Myocyte (in vitro differentiated cells): ENCODE results near the gene ASTN2. TPM values are rescaled to one million over a fixed set of nuclear protein-coding genes. Genes with fewer than 3 reads are reported as not detected.

Experiments used
- DNase-seq: peaks from one replicate; pipeline ENCODE4 v3.0.0-alpha.2; 2012; ENCODE audit warnings: low read depth
- total RNA-seq: library from RNA; depleted of rRNA; stranded (reverse); fragments of >200 nt; gene quantifications from 2 replicates; pipeline ENCODE4 v1.2.3, GENCODE V29; 2014

Gene ASTN2
- total RNA-seq, 1 donor from 2014 or later: 25.3 TPM

- DNase-seq: no peak
Measured at GRCh38 chr9:117368684-117369230, 46.1 kb downstream of the ASTN2 start.

- DNase-seq: no peak
Measured at GRCh38 chr9:117365438-117365837, 49.4 kb downstream of the ASTN2 start.

- DNase-seq: no peak
Measured at GRCh38 chr9:117363006-117363405, 51.9 kb downstream of the ASTN2 start.

DNA sequence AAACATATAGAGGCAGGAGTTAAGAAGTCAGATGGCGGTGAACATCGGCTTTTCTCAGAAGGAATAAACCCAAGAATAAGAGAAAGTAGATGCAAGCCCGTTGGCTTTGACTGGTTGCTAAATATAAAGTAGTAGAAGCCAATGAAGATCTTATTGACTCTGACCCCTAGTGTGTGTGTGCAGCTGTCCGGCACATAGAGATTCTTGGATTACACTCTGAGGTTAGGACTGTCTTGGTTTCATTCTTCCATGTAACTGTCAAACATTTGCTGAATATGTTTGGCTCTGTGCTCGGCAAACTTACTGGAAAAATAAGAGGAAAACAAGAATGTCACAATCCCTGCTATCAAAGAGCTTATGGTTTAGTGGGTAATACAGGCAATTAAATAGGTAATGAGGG lies 54.9 kb downstream of the ASTN2 start:
- DNase-seq: peak; percentile 77

- no peak for DNase-seq
Measured at GRCh38 chr9:117355542-117355941, 59.3 kb downstream of the ASTN2 start.

DNA sequence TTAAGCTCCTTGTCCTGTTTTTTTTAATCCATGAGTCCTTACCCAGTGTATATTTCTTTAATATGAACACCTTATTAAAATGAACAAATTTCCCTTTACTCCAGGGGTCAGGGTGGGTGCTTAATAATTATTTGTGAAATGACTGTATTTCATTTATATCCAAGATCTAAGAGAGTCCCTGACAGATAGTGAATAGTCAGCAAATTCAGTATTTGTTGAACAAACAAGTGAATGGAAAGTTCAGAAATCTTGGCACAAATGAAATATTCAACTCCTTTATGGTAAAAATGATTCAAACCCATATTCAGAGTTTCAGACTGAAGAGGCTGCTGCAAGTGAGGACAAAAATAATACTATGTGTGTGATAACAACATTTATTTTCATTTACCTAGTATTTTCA lies 59.9 kb downstream of the ASTN2 start:
- no peak for DNase-seq

GRCh38 chr9:117354244-117354847 lies 60.5 kb downstream of the ASTN2 start:
- DNase-seq: no peak

- DNase-seq: no peak
Measured at GRCh38 chr9:117344892-117345660, 69.8 kb downstream of the ASTN2 start.

DNA sequence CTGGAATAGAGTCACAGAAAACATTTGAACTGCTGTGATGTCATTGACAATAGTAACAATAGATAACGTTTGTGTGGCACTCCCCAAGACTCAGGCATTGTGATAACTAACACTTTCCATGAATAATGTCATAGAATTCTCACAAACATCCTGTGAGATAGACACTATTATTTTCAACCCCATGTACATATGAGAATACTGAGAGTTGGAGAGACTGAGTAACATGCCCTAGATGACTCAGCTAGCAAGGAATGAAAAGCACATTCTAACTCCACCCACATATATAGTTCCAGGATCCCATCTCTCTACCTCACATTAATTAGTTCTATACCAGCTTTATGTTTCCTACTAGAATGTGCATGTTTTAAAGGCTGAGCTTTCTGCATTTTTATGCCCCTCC lies 71.4 kb downstream of the ASTN2 start:
- DNase-seq: no peak

DNA sequence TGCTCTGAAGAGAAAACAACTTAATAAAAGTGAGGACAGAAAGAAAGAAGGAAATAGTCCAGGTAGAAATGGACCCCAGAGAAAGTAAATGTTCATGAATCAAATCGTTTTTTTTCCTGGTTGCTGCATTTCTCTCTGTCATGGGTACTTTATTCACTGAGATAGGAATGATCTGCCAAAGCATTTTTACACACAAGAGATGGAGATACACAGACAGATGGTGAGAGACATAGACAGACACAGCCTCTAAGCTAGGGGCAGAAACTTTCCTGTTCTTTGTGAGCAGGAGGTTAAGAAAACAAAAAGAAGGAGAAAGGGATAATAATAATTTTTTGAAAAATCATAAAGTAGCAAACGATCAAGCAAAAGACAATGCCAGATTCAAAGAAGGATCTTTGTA lies 73.7 kb downstream of the ASTN2 start:
- DNase-seq: no peak

DNA sequence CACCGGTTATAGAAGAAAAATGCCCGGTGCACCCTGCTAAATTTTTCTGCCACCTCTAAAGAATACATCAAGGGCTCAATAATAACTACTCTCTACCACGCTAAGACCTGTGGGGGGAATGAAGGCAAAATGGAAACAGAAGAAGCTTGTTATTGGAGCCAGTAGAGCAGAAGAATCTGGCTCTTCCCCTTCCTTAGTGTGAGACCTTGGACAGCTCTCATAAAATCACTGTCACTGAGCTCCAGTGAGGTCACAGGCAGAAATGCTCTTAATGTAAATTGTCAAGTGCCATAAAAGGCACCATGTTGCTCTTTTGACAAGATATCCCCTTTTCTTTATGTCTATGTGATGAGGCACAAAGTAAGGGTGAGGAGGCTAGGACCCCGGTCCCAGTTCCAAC lies 74.4 kb downstream of the ASTN2 start:
- DNase-seq: peak; percentile 16

DNA sequence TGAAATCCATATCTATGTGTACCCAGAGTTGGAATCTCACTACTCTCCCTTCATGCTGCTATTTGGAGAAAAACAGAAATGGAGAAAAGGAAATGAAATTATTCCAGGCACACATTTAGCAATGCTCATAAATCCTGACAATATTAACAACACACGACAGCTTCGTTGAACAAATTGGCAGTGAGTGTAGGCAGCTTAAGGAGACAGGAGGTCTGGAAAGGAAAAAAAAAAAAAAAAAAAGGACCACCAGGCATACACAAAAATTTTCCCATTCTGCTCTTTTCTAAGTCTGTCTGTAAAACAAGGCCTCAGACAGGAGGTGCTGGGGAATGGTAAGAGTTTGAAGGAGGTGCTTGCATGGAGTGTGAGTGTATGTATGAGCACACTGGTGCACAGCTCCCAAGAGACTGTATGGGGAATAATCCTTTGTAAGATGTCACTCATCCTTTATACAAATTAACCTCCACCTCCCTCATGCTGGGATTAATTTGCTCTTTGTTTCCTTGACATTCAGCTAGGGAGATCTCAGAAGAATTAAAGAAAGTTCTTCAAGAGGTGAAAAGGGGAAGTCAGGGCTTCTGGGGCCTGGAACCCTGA lies 78.9 kb downstream of the ASTN2 start:
- DNase-seq: no peak

GRCh38 chr9:117334101-117334500 lies 80.8 kb downstream of the ASTN2 start:
- DNase-seq: peak; percentile 30

- peak; percentile 9 for DNase-seq
Measured at GRCh38 chr9:117325831-117326230, 89.0 kb downstream of the ASTN2 start.

- no peak for DNase-seq
Measured at GRCh38 chr9:117325110-117325731, 89.6 kb downstream of the ASTN2 start.

DNA sequence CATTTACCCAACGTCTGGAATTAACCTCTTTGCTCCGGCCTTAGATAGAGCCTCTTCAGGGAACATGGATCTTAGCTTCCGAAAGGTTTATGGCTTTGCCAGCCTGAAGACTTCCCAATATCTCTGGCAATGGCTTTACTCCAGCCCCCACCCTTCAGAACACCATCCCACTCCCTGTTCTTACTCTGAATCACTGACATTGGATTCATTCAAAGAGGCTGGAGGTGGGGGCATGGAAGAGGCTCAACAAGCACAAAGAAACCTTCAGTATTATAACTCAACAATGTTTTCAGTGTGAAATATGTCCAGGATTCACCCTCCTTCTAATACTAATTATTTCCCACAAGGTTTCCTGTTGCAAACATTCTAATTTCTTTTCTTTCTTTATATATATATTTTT lies 91.5 kb downstream of the ASTN2 start:
- DNase-seq: no peak

GRCh38 chr9:117317192-117317591 lies 97.7 kb downstream of the ASTN2 start:
- DNase-seq: no peak

DNA sequence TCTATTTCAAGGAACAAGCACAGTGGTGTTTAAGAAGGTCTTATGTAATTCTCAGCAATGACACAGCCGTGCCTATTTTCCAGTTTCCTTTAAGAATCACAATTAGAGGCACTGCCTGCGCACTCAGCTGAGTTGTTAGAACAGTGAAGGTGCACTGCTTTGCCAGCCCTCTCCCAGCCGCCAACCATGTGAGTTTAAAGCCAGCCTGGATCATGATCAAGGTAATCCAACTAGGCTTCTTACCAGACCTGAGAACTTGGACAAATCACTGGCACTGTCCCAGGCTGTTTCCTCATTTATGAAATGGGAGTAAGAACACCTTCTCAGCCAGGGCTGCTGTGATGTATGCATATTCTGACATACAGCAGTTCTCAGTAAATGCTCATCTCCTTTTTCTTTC lies 99.6 kb downstream of the ASTN2 start:
- DNase-seq: no peak

DNA sequence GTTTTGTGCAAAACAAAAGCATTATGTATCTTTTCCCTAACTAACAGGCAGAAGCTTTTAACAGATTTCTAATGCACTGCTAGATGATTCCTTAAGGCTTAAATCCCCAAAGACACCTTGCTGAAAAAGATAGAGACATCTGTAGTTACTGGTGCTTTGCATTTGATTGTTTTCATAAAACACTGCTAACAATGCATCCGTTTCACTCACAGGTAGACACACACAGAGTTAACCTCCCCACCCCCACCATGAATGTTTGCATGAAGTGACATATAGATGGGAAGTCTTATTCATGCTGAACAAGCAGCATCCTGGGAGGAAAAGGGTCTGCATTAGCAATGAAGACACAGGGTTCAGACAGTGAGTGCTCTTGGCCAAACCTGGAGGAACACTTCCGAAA lies 100.9 kb downstream of the ASTN2 start:
- no peak for DNase-seq

DNA sequence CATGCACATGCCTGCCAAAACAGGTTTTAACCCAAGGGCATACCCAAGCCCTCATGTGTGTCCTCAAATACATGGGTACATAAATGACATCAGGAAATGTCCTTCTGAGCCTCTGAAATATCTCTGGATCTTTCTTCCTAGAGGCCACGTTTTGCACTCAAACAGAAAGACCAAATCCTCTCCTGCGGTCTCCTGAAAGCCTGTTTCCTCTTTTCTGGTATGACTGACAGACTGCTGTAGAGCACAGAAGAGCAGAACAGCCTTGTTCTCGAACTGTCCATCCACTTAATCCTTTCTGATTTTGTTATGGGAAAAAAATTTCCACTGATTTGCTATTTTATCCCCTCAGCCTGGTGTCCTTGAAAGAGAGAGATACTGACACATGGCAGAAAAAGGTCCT lies 107.2 kb downstream of the ASTN2 start:
- DNase-seq: no peak

DNA sequence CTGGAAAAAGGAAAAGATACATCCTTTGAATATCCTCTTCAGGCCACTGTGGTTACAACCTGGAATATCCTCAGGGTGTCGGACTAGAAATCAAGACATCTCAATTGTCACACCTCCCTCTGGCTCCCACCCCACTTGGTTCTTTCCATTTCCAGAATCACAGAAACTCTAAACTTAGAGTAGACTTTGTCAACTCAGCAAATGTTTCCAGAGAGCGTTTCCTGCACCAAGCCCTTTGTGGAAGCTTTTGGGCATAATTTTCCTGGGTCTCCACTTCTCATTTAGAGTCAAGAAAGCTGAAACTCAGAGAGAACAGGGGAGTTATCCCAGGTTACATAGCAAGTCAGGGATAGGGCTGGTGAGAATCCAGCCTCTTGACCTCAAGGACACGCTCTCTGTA lies 108.8 kb downstream of the ASTN2 start:
- no peak for DNase-seq

DNA sequence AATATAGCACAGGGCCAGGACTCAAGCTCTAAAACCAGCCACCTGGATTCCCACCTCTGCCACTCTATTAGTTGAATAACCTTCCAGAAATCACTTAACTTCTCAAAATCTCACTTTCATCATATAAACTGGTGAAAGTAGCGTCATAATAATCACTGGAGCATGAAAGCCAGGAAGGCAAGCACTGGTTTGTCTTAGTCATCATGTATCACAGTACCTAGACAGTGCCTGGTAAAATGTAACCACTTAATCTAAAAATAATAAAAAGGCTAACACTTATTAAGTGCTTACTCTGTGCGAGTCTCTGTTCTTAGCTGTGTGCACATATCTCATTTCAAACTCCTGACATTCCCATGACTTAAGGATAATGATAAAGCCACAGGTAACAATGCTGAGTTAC lies 109.4 kb downstream of the ASTN2 start:
- DNase-seq: no peak
